Bronchial epithelial cell (primary cell): ENCODE measurements around the gene SYTL3. TPM values are rescaled to one million over a fixed set of nuclear protein-coding genes. Genes with fewer than 3 reads are reported as not detected.

Experiments
- DNase-seq: peaks from one replicate; pipeline ENCODE4 v3.0.0-alpha.2; 2010; ENCODE audit warnings: low read depth
- FAIRE-seq: peaks from 2 replicates; lab custom pipeline; 2011; peaks lifted over from hg19 to GRCh38; lab: Jason Lieb, UNC
- H3K27me3 ChIP-seq: 2 replicates; pipeline ENCODE4 v1.5.1; 2011; ENCODE audit warnings: low read length; ENCODE audit not compliant: control insufficient read depth, insufficient read depth
- H3K36me3 ChIP-seq: 2 replicates; pipeline ENCODE4 v1.5.1; 2011; ENCODE audit warnings: low read length; ENCODE audit not compliant: control insufficient read depth, insufficient read depth
- H3K4me3 ChIP-seq: 2 replicates; pipeline ENCODE4 v1.5.1; 2011; ENCODE audit warnings: mild to moderate bottlenecking, low read depth, low read length, control low read depth
- CTCF ChIP-seq: IDR thresholded peaks from 2 replicates; pipeline ENCODE4 v1.5.1; 2011; ENCODE audit warnings: mild to moderate bottlenecking, moderate library complexity, low read length, control low read depth, inconsistent platforms; ENCODE audit not compliant: insufficient read depth, severe bottlenecking
- total RNA-seq: library from RNA; depleted of rRNA; stranded (reverse); fragments of >200 nt; gene quantifications from 2 replicates; pipeline ENCODE4 v1.2.1, GENCODE V29; 2014

SYTL3 gene
- total RNA-seq, 1 donor from 2014 or later = 1.1 TPM

- peaks cover 24% of the 10 kb centered on the region for H3K36me3 ChIP-seq
- no peak for TF ChIP-seq CTCF
- H3K4me3 ChIP-seq = no peak overlapping the region
- FAIRE-seq = peak; percentile 81
- no peak for DNase-seq
- no peaks in the 10 kb centered on the region for H3K27me3 ChIP-seq
These were observed 27.2 kb upstream of the SYTL3 start for GRCh38 chr6:158622545-158623190.

GRCh38 chr6:158624684-158625682 is 24.9 kb upstream of the SYTL3 start:
- Histone ChIP-seq H3K36me3 (peaks cover 31% of the 10 kb centered on the region), H3K4me3 (no peak overlapping the region), H3K27me3 (no peaks in the 10 kb centered on the region)
- DNase-seq (no peak), FAIRE-seq (no peak)
- TF ChIP-seq CTCF = no peak

- no peak for TF ChIP-seq CTCF
- Histone ChIP-seq H3K27me3 (no peaks in the 10 kb centered on the region), H3K36me3 (peaks cover 27% of the 10 kb centered on the region), H3K4me3 (no peak overlapping the region)
- FAIRE-seq = no peak
- DNase-seq = no peak
These were observed 24.0 kb upstream of the SYTL3 start for GRCh38 chr6:158625881-158626305.

- H3K36me3 ChIP-seq = peaks cover 26% of the 10 kb centered on the region
- FAIRE-seq (peak; percentile 95), DNase-seq (no peak)
- no peak overlapping the region for H3K4me3 ChIP-seq
- TF ChIP-seq CTCF = no peak
- H3K27me3 ChIP-seq = no peaks in the 10 kb centered on the region
These were observed 23.3 kb upstream of the SYTL3 start for GRCh38 chr6:158626360-158627167.

GRCh38 chr6:158627168-158627939 is 22.5 kb upstream of the SYTL3 start:
- peaks cover 26% of the 10 kb centered on the region for H3K36me3 ChIP-seq
- H3K4me3 ChIP-seq = no peak overlapping the region
- no peak for TF ChIP-seq CTCF
- FAIRE-seq (no peak), DNase-seq (no peak)
- H3K27me3 ChIP-seq = no peaks in the 10 kb centered on the region
